Measurements from ENCODE around the gene EMC6. TPM values are rescaled to one million over a fixed set of nuclear protein-coding genes. Genes with fewer than 3 reads are reported as not detected.
A peak's percentile ranks its signal among the peaks of the same experiment; 100 is the strongest.

The EMC6 gene
- total RNA-seq, 5 donors from 2014 or later (not counting 1 experiment from before 2014, with no cell fraction given), result 22.4 to 36.2 (median 33.6) TPM

GRCh38 chr17:3678821-3679530, 10.4 kb downstream of the EMC6 start:
- H3K4me1 Mint-ChIP-seq, result peaks cover 12 to 19% (median 17%) of the 10 kb centered on the region in 3 donors
- peaks cover 4% of the 10 kb centered on the region for H3K36me3 Mint-ChIP-seq
- POLR2A ChIA-PET, result no interaction called here
- CTCF ChIA-PET, result no interaction called here
- H3K9me3 Mint-ChIP-seq, result no peaks in the 10 kb centered on the region
- no peak for DNase-seq
- peaks cover 0 to 19% of the 10 kb centered on the region in 2 experiments for H3K4me1 ChIP-seq (ENCODE audit: control insufficient read depth in 1 of 2, extremely low read depth in 1 of 2, insufficient read depth in 2 of 2, low read length in 2 of 2)
- H3K27me3 Mint-ChIP-seq, result no peaks in the 10 kb centered on the region
- peaks cover 13% of the 10 kb centered on the region in 2 donors for H3K36me3 ChIP-seq (ENCODE audit: control insufficient read depth in 2 of 2, extremely low read depth in 1 of 2, insufficient read depth in 1 of 2, low read length in 1 of 2)
- no peak for ATAC-seq (replicated peaks in 1 of 4)
- H3K9me3 ChIP-seq, result no peaks in the 10 kb centered on the region
- peak overlapping the region in 1 of 2 donors; percentile 34 for H3K27ac Mint-ChIP-seq
- no peak overlapping the region for H3K27ac ChIP-seq (ENCODE audit: low read length)
- no peak overlapping the region for H3K4me3 ChIP-seq (ENCODE audit: control insufficient read depth in 1 of 2, extremely low read depth in 1 of 2, low read length in 1 of 2)
- WGBS (ENCODE audit: insufficient coverage), result 93% methylated on average over 17 of the region's 27 CpGs
- H3K27me3 ChIP-seq (replicated peaks in 1 of 2; ENCODE audit: control insufficient read depth in 2 of 2, extremely low read depth in 1 of 2, insufficient read depth in 2 of 2, low read length in 1 of 2), result no peaks in the 10 kb centered on the region
- H3K4me3 Mint-ChIP-seq, result no peak overlapping the region

- Mint-ChIP-seq H3K4me3 (no peak overlapping the region), H3K4me1 (peaks cover 12 to 19% (median 17%) of the 10 kb centered on the region in 3 donors), H3K9me3 (no peaks in the 10 kb centered on the region), H3K27me3 (no peaks in the 10 kb centered on the region), H3K36me3 (peaks cover 4% of the 10 kb centered on the region), H3K27ac (no peak overlapping the region)
- no peak for DNase-seq
- H3K4me1 ChIP-seq (ENCODE audit: control insufficient read depth in 1 of 2, extremely low read depth in 1 of 2, insufficient read depth in 2 of 2, low read length in 2 of 2), result peaks cover 0 to 19% of the 10 kb centered on the region in 2 experiments
- WGBS (ENCODE audit: insufficient coverage), result 65% methylated on average over 20 of the region's 20 CpGs
- H3K27me3 ChIP-seq (replicated peaks in 1 of 2; ENCODE audit: control insufficient read depth in 2 of 2, extremely low read depth in 1 of 2, insufficient read depth in 2 of 2, low read length in 1 of 2), result no peaks in the 10 kb centered on the region
- no peak overlapping the region for H3K4me3 ChIP-seq (ENCODE audit: control insufficient read depth in 1 of 2, extremely low read depth in 1 of 2, low read length in 1 of 2)
- POLR2A ChIA-PET, result no interaction called here
- peaks cover 13 to 15% of the 10 kb centered on the region in 2 donors for H3K36me3 ChIP-seq (ENCODE audit: control insufficient read depth in 2 of 2, extremely low read depth in 1 of 2, insufficient read depth in 1 of 2, low read length in 1 of 2)
- H3K9me3 ChIP-seq, result no peaks in the 10 kb centered on the region
- CTCF ChIA-PET, result interaction anchor here in 1 of 2 donors (0.6 kb wide), 2 partner anchors 208 to 685 kb away, joined by 3 to 4 read pairs; no protein-coding TSS in a partner anchor
- ATAC-seq (replicated peaks in 1 of 4), result no peak
- no peak overlapping the region for H3K27ac ChIP-seq (ENCODE audit: low read length)
Measured at GRCh38 chr17:3679531-3680126, 11.0 kb downstream of the EMC6 start.

- peaks cover 12 to 19% (median 17%) of the 10 kb centered on the region in 3 donors for H3K4me1 Mint-ChIP-seq
- Histone ChIP-seq H3K36me3 (ENCODE audit: control insufficient read depth in 2 of 2, extremely low read depth in 1 of 2, insufficient read depth in 1 of 2, low read length in 1 of 2) (peaks cover 15% of the 10 kb centered on the region in 2 donors), H3K27me3 (replicated peaks in 1 of 2; ENCODE audit: control insufficient read depth in 2 of 2, extremely low read depth in 1 of 2, insufficient read depth in 2 of 2, low read length in 1 of 2) (no peaks in the 10 kb centered on the region), H3K9me3 (no peaks in the 10 kb centered on the region), H3K27ac (ENCODE audit: low read length) (no peak overlapping the region), H3K4me1 (ENCODE audit: control insufficient read depth in 1 of 2, extremely low read depth in 1 of 2, insufficient read depth in 2 of 2, low read length in 2 of 2) (peaks cover 0 to 19% of the 10 kb centered on the region in 2 experiments), H3K4me3 (ENCODE audit: control insufficient read depth in 1 of 2, extremely low read depth in 1 of 2, low read length in 1 of 2) (no peak overlapping the region)
- H3K36me3 Mint-ChIP-seq, result peaks cover 4% of the 10 kb centered on the region
- POLR2A ChIA-PET, result no interaction called here
- H3K4me3 Mint-ChIP-seq, result no peak overlapping the region
- DNase-seq (no peak), ATAC-seq (replicated peaks in 1 of 4) (no peak)
- no peak overlapping the region for H3K27ac Mint-ChIP-seq
- WGBS (ENCODE audit: insufficient coverage), result 100% methylated on average over 7 of the region's 12 CpGs
- no peaks in the 10 kb centered on the region for H3K27me3 Mint-ChIP-seq
- CTCF ChIA-PET, result no interaction called here
- no peaks in the 10 kb centered on the region for H3K9me3 Mint-ChIP-seq
Measured at GRCh38 chr17:3681057-3681456, 12.4 kb downstream of the EMC6 start.

GRCh38 chr17:3681565-3681964, 13.0 kb downstream of the EMC6 start:
- Histone ChIP-seq H3K27ac (ENCODE audit: low read length) (no peak overlapping the region), H3K36me3 (ENCODE audit: control insufficient read depth in 2 of 2, extremely low read depth in 1 of 2, insufficient read depth in 1 of 2, low read length in 1 of 2) (peaks cover 13 to 15% of the 10 kb centered on the region in 2 donors), H3K9me3 (no peaks in the 10 kb centered on the region), H3K27me3 (replicated peaks in 1 of 2; ENCODE audit: control insufficient read depth in 2 of 2, extremely low read depth in 1 of 2, insufficient read depth in 2 of 2, low read length in 1 of 2) (no peaks in the 10 kb centered on the region), H3K4me1 (ENCODE audit: control insufficient read depth in 1 of 2, extremely low read depth in 1 of 2, insufficient read depth in 2 of 2, low read length in 2 of 2) (peaks cover 0 to 19% of the 10 kb centered on the region in 2 experiments), H3K4me3 (ENCODE audit: control insufficient read depth in 1 of 2, extremely low read depth in 1 of 2, low read length in 1 of 2) (no peak overlapping the region)
- Mint-ChIP-seq H3K36me3 (peaks cover 4% of the 10 kb centered on the region), H3K4me1 (peaks cover 12 to 19% (median 17%) of the 10 kb centered on the region in 3 donors), H3K4me3 (no peak overlapping the region), H3K9me3 (no peaks in the 10 kb centered on the region), H3K27ac (peak overlapping the region in 1 of 2 donors; percentile 27), H3K27me3 (no peaks in the 10 kb centered on the region)
- DNase-seq (no peak), ATAC-seq (replicated peaks in 1 of 4) (no peak)
- CTCF ChIA-PET, result interaction anchor here in 1 of 2 donors (1.5 kb wide), 1 partner anchor 146 kb away, joined by 3 read pairs; no protein-coding TSS in a partner anchor
- POLR2A ChIA-PET, result no interaction called here
- 95% methylated on average over 12 of the region's 20 CpGs for WGBS (ENCODE audit: insufficient coverage)

GRCh38 chr17:3682033-3682432, 13.4 kb downstream of the EMC6 start:
- H3K4me1 ChIP-seq (ENCODE audit: control insufficient read depth in 1 of 2, extremely low read depth in 1 of 2, insufficient read depth in 2 of 2, low read length in 2 of 2), result peaks cover 0 to 19% of the 10 kb centered on the region in 2 experiments
- ATAC-seq (replicated peaks in 1 of 4) (no peak), DNase-seq (no peak)
- no peak overlapping the region for H3K27ac ChIP-seq (ENCODE audit: low read length)
- WGBS (ENCODE audit: insufficient coverage), result 95% methylated on average over 10 of the region's 12 CpGs
- Mint-ChIP-seq H3K9me3 (no peaks in the 10 kb centered on the region), H3K4me3 (no peak overlapping the region), H3K27me3 (no peaks in the 10 kb centered on the region), H3K4me1 (peaks cover 12 to 19% (median 17%) of the 10 kb centered on the region in 3 donors), H3K27ac (peak overlapping the region in 1 of 2 donors; percentile 27), H3K36me3 (peaks cover 4% of the 10 kb centered on the region)
- peaks cover 13 to 15% of the 10 kb centered on the region in 2 donors for H3K36me3 ChIP-seq (ENCODE audit: control insufficient read depth in 2 of 2, extremely low read depth in 1 of 2, insufficient read depth in 1 of 2, low read length in 1 of 2)
- no peak overlapping the region for H3K4me3 ChIP-seq (ENCODE audit: control insufficient read depth in 1 of 2, extremely low read depth in 1 of 2, low read length in 1 of 2)
- H3K9me3 ChIP-seq, result no peaks in the 10 kb centered on the region
- H3K27me3 ChIP-seq (replicated peaks in 1 of 2; ENCODE audit: control insufficient read depth in 2 of 2, extremely low read depth in 1 of 2, insufficient read depth in 2 of 2, low read length in 1 of 2), result no peaks in the 10 kb centered on the region
- POLR2A ChIA-PET, result no interaction called here
- CTCF ChIA-PET, result interaction anchor here (0.8 to 1.5 kb wide), 3 partner anchors 13 to 145 kb away, joined by 3 to 4 read pairs (median 4); partner anchors contain the start of genes HASPIN (in 1 of the 2) and P2RX5 (in 1 of the 2)

- POLR2A ChIA-PET, result interaction anchor here in 1 of 2 donors (0.5 kb wide), 1 partner anchor 764 kb away, joined by 7 read pairs; no protein-coding TSS in a partner anchor
- Histone ChIP-seq H3K27ac (ENCODE audit: low read length) (no peak overlapping the region), H3K9me3 (no peaks in the 10 kb centered on the region), H3K4me3 (ENCODE audit: control insufficient read depth in 1 of 2, extremely low read depth in 1 of 2, low read length in 1 of 2) (no peak overlapping the region), H3K27me3 (replicated peaks in 1 of 2; ENCODE audit: control insufficient read depth in 2 of 2, extremely low read depth in 1 of 2, insufficient read depth in 2 of 2, low read length in 1 of 2) (no peaks in the 10 kb centered on the region), H3K4me1 (ENCODE audit: control insufficient read depth in 1 of 2, extremely low read depth in 1 of 2, insufficient read depth in 2 of 2, low read length in 2 of 2) (peaks cover 0 to 19% of the 10 kb centered on the region in 2 experiments), H3K36me3 (ENCODE audit: control insufficient read depth in 2 of 2, extremely low read depth in 1 of 2, insufficient read depth in 1 of 2, low read length in 1 of 2) (peaks cover 9 to 10% of the 10 kb centered on the region in 2 donors)
- DNase-seq (peak in 32 of 35 experiments; percentile 20 to 79 (median 46)), ATAC-seq (replicated peaks in 1 of 4) (peak; percentile 87 to 90 (median 89))
- Mint-ChIP-seq H3K27me3 (no peaks in the 10 kb centered on the region), H3K27ac (peak overlapping the region in 1 of 2 donors; percentile 67), H3K4me3 (no peak overlapping the region), H3K4me1 (peaks cover 12 to 19% (median 17%) of the 10 kb centered on the region in 3 donors), H3K36me3 (no peaks in the 10 kb centered on the region), H3K9me3 (no peaks in the 10 kb centered on the region)
- CTCF ChIA-PET, result interaction anchor here (0.7 to 1.5 kb wide), 5 partner anchors 12 to 163 kb away, joined by 3 to 4 read pairs (median 4); partner anchors contain the start of genes HASPIN (in 1 of the 2), NCBP3 (in 1 of the 2) and P2RX5 (in 1 of the 2)
- WGBS (ENCODE audit: insufficient coverage), result 48% methylated on average over 2 of the region's 10 CpGs
Measured at GRCh38 chr17:3683054-3683511, 14.5 kb downstream of the EMC6 start.
